Non-pigmented ciliary epithelial cell (primary cell): ENCODE measurements around the gene FLOT1.
"Not testable (repeated sequence)": the region's sequence is repeated elsewhere in the genome, so short reads cannot be mapped to it uniquely, and the experiment has no call there.

Experiments used
- DNase-seq: peaks from one replicate; pipeline ENCODE4 v3.0.0-alpha.2; 2010; ENCODE audit warnings: low read depth

The FLOT1 gene

DNA sequence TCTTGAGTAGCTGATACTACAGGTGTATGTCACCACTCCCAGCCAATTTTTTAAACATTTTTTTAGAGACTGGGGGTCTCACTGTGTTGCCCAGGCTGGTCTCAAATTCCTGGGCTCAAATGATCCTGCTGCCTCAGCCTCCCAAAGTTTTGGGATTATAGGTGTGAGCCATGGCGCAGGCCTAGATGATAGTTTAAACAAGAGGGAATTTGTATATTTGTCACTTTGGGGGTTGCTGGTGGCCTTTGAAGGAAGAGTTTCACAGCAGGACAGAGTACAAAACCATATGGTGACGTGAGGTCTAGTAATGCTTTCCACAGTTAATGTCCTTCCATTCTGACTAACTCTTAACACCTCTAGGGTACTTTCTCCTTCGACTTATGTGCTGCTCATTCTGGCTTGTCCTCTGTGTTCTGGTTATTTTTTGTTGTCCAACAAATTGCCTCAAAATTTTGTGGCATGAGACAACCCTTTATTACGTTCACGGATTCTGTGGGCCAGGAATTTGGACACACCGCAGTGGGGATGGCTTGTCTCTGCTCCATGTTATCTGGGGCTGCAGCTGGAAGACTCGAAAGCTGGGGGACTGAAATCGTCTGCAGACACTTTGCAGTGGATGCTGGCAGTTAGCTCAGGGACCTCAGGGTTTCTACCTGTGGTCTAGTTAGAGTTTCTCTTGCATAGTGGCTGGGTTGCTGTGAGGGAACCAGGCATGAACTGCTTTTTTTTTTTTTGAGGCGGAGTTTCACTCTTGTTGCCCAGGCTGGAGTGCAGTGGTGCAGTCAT lies 24.9 kb upstream of the FLOT1 start:
- DNase-seq, result no peak

DNA sequence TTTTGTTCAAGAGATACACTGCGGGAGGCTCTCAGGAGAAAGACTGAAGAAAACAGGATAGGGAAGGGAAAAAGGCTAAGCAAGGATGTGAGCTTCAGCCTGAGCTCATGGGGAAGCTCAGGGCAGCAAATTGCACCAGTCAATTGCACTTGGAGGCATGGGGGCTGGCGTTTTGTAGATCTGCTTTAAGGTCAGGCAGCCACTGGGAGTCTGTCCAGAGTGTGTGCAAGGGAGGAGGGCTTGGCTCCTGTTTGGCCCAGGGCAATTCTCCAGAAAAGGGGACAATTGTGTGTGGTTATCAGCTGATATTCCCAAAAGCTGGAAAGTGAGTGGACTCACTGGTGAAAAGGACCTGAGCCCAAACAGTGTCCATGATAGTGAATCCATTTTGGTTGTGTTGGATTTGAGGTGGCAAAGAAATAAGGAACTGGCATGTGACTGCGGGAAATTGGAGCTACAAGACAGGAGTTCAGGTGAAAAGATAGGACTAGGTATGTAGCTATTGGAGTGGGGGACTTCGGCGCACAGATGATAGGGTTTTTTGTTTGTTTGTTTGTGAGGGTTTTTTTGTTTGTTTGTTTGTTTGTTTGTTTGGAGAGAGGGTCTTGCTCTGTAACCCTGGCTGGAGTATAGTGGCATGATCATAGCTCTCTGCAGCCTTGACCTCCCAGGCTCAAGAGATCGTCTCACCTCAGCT lies 24.1 kb upstream of the FLOT1 start:
- DNase-seq, result no peak

DNA sequence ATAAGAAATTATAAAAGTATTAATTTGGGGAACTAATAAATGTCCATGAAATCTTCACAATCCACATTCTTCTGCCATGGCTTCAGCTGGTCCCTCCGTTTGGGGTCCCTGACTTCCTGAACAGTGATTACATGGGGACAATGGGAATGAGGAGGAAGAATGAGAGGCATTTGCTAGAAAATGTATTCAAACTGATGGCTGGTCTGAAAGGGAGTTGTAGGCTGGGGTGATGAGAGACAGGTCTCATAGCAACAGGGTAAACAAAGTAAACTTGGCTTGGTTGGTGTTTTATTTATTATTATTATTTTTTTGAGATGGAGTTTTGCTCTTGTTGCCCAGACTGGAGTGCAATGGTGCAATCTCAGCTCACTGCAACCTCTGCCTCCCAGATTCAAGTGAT lies 23.0 kb upstream of the FLOT1 start:
- DNase-seq, result not testable (repeated sequence)

DNA sequence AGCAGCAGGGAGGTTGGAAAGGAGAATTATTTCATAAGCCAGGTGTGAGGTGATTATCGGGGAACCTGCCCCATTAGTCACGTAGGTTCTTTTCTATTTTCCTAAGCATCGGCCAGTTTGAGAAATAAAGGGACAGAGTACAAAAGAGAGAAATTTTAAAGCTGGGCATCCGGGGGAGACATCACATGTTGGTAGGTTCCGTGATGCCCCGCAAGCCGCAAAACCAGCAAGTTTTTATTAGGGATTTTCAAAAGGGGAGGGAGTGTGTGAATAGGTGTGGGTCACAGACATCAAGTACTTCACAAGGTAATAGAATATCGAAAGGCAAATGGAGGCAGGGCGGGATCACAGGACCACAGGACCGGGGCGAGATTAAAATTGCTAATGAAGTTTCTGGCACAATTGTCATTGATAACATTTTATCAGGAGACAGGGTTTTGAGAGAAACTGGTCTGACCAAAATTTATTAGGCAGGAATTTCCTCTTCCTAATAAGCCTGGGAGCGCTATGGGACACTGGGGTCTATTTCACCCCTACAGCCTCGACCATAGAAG lies 22.1 kb upstream of the FLOT1 start:
- DNase-seq, result not testable (repeated sequence)

DNA sequence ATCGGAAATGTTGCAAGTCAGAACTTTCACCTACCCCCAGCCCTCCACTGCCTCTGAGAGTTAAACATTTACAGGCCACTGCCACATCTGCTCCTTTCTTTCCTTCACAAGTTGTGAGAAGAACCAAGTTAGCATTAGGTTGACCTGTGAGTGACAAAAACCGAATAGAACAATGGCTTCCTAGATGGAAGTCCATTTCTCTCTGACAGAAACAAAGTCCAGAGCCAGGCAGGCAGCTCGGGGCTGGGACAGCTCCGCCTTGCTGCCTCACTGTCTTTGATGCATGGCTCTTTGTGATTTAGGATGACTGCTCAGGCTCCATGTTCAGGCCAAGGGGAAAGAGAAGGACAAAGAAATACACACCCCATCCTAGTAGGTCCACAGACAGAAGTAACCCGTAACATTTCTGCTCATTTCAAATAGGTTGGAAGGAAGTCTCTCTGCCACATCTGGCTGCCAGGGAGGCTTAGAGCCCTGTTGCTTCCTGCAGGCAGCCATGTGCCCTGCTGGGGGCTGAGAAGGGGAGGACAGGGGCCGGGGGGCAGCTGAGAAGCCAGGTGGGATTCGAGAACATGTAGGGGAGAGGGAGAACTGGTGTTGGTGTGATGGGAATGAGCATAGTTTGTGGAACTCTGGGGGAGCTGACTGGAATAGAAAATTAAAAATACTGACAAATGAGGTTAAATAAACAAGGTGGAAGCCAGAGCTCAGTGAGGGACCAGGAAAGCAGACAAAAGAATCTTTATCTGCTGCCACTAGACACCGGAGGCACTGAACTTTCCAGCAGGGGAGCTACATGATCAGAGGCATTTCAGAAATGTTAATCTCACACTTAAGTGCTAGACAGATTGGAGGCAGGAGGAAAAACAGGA lies 21.4 kb upstream of the FLOT1 start:
- DNase-seq, result no peak

DNA sequence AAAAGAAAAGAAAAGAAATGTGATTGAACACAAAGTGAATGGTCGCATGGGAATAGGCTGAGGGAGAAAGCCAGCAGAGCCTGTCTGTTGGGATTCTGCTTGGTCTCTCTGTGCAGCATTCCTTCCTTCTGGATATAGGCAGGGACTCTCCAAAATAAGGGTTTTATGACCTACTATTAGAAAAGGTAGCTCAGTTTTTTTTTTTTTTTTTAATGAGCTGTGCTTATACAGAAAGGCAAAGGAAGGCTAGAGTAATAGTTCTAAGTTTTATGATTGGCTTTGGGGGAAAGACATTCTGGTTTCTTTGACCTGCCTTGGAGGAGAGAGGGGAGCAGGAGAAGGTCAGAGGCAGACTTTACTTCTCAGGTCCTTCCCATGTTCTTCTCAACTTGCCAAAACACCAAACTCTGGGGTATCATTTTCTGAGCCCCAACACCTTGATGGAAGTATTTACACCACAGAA lies 20.7 kb upstream of the FLOT1 start:
- no peak for DNase-seq

DNA sequence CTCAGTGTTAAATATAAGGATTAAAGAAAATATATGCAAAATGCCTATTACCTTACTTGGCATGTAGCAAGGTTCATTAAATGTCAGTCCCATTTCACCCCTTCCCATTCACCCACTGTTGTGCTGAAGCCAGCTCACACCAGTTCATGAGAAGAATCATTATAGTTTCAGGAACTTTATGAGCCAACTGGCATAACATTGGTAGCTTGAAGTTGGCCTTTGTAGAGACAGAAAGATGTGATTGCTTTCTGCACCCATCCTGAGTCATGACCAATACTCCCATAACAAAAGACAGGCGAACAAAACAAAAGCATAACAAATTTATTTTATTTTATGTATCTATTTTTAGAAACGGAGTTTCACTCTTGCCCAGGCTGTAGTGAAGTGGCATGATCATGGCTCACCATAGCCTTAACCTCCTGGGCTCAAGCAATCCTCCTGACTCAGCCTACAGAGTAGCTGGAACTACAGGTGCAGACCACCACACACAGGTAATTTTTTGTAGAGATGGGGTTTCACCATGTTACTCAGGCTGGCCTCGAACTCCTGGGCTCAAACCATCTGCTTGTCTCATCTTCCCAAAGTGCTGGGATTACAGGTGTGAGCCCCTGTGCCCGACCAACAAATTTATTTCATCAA lies 19.4 kb upstream of the FLOT1 start:
- no peak for DNase-seq

DNA sequence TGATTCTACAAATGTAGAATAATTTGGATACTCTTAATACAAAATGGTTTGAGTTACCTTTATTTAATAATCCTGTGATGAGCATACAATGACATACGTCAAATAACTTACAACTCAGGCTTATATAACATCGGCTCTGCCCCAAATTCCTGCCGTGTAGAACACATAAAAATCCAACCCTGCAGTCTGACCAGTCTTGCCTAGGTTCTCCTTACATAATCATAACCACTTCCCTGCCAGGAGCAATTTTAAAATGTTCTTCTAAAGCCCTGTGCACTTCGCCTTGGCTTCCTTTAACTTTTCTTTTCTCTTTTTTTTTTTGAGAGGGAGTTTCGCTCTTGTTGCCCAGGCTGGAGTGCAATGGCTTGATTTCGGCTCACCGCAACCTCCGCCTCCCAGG lies 18.1 kb upstream of the FLOT1 start:
- no peak for DNase-seq

DNA sequence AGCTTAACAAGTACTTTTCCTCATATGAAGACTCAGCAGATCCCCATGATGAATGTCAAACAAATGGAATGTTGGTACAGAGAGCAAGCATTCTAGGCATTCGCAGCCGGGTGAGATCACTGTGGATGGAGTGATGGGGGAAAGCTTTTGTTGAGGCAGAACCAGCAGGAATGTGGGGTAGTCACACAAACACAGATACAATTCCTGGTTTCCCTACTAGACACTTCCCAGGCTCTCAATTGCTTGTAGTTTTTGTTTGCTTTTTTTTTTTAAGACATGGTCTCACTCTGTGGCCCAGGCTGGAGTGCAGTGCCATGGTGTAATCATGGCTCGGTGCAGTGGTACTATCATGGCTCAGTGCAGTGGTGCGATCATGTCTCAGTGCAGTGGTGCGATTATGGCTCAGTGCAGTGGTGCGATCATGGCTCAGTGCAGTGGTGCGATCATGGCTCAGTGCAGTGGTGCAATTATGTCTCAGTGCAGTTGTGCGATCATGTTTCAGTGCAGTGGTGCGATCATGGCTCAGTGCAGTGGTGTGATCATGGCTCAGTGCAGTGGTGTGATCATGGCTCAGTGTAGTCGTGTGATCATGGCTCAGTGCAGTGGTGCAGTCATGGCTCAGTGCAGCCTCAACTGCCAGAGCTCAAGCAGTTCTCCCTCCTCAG lies 17.2 kb upstream of the FLOT1 start:
- peak; percentile 98 for DNase-seq

DNA sequence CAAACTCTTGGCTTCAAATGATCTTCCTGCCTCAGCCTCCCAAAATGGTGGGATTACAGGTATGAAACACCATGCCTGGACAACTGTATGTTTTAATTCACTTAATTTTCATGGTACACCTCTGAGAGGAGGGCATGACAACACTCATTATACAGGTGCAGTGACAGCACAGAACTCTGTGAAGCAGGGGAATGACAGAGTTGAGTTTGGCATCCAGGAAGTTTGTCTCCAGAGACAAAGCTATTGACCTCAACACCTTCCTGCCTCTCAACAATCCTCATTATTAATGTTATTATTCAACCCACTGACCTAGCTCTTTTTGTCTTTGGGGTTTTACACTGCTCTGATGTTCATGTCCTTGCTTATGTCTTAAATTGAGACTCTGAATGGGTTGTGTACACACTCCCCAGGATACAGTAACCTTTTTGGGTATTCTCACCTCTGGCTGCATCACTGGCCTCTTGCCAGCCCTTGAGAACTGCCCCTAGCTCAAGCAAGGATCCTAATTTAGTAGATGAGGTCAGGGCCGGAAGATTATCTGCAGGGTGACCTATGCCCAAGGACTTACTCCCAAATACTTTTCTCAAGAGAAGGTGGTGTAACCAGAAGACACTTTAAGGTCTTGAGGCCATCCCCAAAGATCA lies 14.9 kb upstream of the FLOT1 start:
- DNase-seq, result no peak

DNA sequence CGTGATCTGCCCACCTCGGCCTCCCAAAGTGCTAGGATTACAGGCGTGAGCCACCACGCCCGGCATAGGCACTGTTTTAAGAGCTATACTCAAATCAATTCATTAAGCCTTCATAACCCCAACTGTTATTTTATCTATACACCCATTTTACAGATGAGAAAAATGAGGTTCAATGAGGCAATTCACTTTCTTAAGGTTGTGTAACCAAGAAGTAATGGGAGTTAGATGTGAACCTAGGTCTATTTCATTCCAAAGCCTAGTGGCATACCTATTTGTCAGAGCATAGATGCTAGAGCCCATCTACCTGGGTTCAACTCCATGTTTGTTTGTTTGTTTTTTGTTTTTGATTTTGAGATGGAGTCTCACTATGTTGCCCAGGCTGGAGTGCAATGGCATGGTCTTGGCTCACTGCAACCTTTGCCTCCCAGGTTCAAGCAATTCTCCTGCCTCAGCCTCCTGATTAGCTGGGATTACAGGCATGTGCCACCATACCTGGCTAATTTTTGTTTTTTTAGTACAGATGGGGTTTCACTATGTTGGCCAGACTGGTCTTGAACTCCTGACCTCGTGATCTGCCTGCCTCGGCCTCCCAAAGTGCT lies 14.0 kb upstream of the FLOT1 start:
- DNase-seq, result not testable (repeated sequence)

DNA sequence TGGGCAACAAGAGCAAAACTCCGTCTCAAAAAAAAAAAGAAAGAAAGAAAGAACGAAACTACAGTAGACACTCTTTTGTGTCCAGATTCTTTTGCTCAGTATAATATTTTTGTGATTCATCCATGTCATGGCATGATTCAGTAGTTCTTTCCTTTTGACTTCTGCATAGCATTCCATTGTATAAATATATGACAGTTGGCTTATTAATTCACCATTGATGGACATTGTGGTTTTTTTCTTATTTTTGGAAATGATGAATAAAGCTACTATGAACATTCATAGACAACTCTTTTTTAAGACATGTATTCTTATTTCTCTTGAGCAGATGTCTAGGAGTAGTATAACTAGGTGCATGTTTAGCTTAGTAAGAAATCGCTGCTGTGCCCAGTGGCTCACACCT lies 12.1 kb upstream of the FLOT1 start:
- no peak for DNase-seq

DNA sequence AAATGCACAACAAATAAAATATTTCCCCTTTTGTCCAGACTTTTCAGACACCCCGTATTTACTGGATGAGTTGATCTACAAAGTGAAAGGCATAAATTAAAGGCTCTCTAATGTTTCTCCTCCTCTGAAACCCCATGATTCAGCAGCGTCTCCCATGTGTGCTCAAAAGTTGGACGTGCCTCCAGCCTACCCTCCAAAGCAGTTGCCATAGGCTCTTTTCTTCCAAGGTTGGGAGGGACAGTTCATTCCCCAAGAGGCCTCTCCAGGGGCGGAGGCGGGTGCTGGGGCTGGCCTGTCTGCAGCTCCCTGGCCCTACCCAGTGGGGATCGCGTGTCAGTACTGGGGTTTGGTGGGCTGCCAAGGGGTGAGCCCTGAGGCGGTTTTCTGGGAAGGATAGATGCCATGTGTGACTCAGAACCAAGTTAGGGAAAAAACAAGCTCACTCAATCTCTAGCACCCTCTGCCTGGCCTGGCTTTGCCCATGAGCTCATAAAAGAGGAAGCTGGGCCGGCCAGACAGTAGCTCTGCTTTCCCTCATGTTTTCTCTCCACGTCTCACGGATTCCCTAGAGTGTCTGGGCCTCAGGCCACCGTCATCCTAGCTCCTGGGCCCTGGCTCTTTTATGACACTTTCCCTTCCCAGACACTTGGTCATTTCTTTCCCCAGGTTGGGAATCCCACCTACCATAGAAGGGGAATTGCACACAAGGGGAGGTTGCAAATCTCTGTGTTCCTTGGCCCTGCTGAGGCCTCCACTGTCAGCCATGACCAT lies 9.9 kb upstream of the FLOT1 start:
- DNase-seq, result peak; percentile 99

DNA sequence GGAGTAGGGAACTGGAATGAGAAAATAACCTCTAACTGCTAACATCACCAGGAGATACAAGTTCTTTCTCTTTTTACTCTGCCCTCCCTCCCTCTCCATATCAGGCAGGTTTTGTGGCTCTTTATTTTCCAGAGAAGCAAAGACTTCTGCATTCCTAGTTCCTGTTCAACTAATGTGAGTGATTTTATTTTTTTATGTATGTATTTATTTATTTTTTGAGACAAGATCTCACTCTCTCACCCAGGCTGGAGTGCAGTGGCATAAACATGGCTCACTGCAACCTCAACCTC lies 7.8 kb upstream of the FLOT1 start:
- no peak for DNase-seq

DNA sequence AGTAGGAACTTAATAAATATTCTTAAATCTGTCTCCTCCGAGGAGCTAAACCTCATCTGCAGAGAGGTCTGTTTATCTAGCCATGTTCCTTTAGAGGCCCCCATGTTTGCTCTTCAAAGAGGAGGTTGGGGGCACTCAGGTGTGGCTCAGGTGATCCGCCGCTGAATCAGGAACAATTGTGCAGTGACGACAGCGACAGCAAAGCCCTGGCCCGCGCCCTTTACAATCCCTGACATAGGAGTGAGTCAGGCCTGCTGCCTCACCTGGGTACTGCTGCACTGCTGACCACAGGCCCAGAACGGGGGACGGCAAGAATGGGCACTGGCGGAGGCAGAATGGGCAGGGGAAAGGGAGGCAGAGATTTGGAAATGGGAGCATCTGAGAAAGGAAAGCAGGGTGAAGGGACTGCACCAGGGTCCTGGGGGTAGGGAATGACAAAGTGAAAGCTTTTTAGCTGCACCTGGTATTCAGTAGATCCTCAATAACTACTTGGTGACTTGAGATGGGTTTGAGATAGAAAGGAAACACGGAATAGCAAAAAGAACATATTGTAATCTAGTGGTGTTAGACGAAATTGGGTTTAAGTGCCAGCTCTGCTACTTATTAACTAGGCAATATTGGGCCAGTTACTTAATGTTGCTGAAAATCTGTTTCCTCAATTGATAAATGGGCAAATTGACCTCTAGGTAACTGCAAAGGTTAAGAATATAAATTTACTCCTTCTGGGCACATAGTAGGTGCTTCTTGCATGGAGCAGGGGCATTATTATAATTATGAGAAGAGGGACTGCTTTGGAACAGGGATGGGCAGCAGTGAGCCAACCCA lies 7.3 kb upstream of the FLOT1 start:
- no peak for DNase-seq

DNA sequence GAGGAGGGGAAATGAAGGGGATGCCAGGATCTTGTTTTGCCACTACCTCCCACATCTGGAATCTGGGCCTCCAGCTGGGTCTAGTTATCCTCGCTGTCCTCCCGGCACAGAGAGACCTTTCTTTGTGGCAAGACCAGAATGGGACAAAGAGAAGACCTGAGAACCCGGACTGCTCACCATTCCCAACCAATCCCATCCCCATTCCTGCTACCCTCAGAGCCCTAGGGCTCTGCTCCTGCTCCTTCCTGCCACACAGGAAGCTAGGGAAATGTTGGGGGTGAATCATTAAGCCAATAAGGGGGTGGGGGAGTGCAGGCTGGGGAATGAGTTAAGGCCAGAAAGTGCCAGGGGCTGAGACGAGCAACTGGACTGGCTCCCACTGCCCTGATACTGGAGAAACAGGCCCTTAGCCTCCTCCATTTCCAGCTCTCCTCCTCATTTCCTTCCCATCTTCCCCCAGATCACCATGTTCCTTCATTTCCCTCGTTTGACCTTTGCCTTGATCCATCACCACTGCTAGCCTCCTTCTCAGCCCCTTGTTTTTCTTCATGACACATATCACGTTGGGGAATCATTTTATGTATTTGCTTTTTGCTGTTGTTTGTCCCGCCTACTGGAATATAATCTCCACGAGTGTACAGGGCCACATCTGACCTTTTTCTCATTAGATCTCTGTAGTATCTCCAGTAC lies 6.5 kb upstream of the FLOT1 start:
- DNase-seq, result no peak

DNA sequence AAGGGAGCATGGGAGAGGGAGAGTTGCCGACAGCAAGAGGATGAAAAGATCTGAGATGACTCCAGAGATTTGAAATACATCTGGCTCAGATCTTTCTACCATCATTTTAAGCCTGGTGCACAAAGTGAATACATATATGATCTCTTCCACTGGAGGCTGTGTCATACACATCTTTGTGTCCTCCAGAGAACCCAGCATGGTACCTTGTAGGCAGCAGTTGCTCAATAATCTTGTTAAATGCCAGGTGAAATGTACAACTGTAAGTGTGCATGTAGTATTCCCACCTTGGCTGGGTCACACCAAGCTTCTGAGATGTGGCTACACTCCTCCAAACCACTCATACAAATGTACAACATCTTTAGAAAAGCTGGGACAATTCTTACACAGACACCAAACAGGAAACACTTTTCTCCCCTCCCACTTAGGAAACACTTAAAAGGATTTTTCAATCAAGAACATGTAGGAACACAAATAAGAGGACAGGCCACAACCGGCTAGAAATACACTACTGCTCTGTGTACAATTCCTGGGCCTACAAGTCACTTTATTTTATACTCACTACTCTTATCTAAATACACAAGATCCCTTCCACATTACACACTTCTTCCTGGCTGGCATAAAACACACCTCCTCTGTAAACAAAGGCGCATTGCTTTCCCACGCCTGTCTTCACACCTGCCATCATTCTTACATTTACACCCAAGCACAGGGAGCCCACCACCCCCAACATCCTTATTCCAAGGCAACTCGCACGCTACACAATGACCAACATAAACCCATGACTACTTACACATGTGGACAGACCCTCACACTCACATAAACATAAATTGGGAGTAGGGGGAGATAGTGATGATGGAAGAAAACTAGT lies 5.6 kb upstream of the FLOT1 start:
- no peak for DNase-seq
